Smooth muscle cell (in vitro differentiated cells): ENCODE results near the gene TCL1B. TPM values are rescaled to one million over a fixed set of nuclear protein-coding genes. Genes with fewer than 3 reads are reported as not detected.

Source experiments
- DNase-seq: peaks from one replicate; lab custom pipeline; 2025; ENCODE audit not compliant: unreplicated experiment; lab: John Stamatoyannopoulos, UW
- H2AFZ ChIP-seq: fragments of 200-600 bp; sonication (generic); 2 replicates; pipeline ENCODE4 v1.6.0; 2016; ENCODE audit warnings: antibody characterized with exemption, low read depth, mild to moderate bottlenecking
- H3F3A ChIP-seq: fragments of 200-600 bp; sonication (generic); 2 replicates; pipeline ENCODE4 v1.6.0; 2017; ENCODE audit warnings: antibody characterized with exemption, low read depth
- H3K27ac ChIP-seq: fragments of 200-600 bp; sonication (generic); 2 replicates; pipeline ENCODE4 v1.5.1; 2016; ENCODE audit warnings: low read depth, mild to moderate bottlenecking
- H3K27me3 ChIP-seq: fragments of 200-600 bp; sonication (generic); 2 replicates; pipeline ENCODE4 v1.6.1; 2016; ENCODE audit warnings: low read depth, mild to moderate bottlenecking
- H3K36me3 ChIP-seq: fragments of 200-600 bp; sonication (generic); 2 replicates; pipeline ENCODE4 v1.5.1; 2016; ENCODE audit warnings: low read depth
- H3K4me1 ChIP-seq: fragments of 200-600 bp; sonication (generic); 2 replicates; pipeline ENCODE4 v1.5.1; 2016; ENCODE audit warnings: low read depth
- H3K4me2 ChIP-seq: fragments of 200-600 bp; sonication (generic); 2 replicates; pipeline ENCODE4 v1.6.0; 2016; ENCODE audit warnings: mild to moderate bottlenecking
- H3K4me3 ChIP-seq: fragments of 200-600 bp; sonication (generic); 2 replicates; pipeline ENCODE4 v1.5.1; 2016; ENCODE audit warnings: mild to moderate bottlenecking
- H3K79me2 ChIP-seq: fragments of 200-600 bp; sonication (generic); 2 replicates; pipeline ENCODE4 v1.6.0; 2016; ENCODE audit warnings: low read depth, mild to moderate bottlenecking
- H3K9ac ChIP-seq: fragments of 200-600 bp; sonication (generic); 2 replicates; pipeline ENCODE4 v1.6.0; 2016; ENCODE audit warnings: low read depth
- H3K9me3 ChIP-seq: fragments of 200-600 bp; sonication (generic); replicated peaks from 2 replicates; pipeline ENCODE4 v1.5.1; 2016; ENCODE audit warnings: low read depth
- H4K20me1 ChIP-seq: fragments of 200-600 bp; sonication (generic); 2 replicates; pipeline ENCODE4 v1.6.0; 2016; ENCODE audit warnings: low read depth
- CTCF ChIP-seq: fragments of 200-600 bp; sonication (generic); IDR thresholded peaks from 2 replicates; pipeline ENCODE4 v1.5.1; 2017; ENCODE audit warnings: borderline replicate concordance, mild to moderate bottlenecking, antibody characterized with exemption; ENCODE audit not compliant: insufficient read depth, poor library complexity, severe bottlenecking
- WGBS: methylation state at CpG from one replicate; pipeline ENCODE4 v1.1.7; 2016; ENCODE audit warnings: low lambda C conversion rate; 5-methylcytosine and 5-hydroxymethylcytosine counted together
- polyA plus RNA-seq: library from polyadenylated mRNA; unstranded; fragments of >200 nt; fragmentation: Nextera tagmentation; extraction: Ambion mirVana; gene quantifications from 2 replicates; pipeline ENCODE4 v1.2.1, GENCODE V29; 2016
- total RNA-seq: library from RNA; depleted of rRNA; stranded (reverse); fragments of >200 nt; gene quantifications from 2 replicates; pipeline ENCODE4 v1.2.3, GENCODE V29; 2014

The TCL1B gene
- total RNA-seq (not detected in 2 replicates), polyA plus RNA-seq (not detected in 2 replicates)

- Histone ChIP-seq H3K27ac (no peak within 1 kb of the TSS), H4K20me1 (no peaks in the 10 kb centered on the region), H2AFZ (no peak within 1 kb of the TSS), H3K4me3 (no peak within 1 kb of the TSS), H3K27me3 (no peaks in the 10 kb centered on the region), H3K9ac (no peak within 1 kb of the TSS), H3K4me1 (no peaks in the 10 kb centered on the region), H3K4me2 (no peak within 1 kb of the TSS), H3K79me2 (no peaks in the 10 kb centered on the region), H3F3A (no peaks in the 10 kb centered on the region), H3K9me3 (no peaks in the 10 kb centered on the region), H3K36me3 (no peaks in the 10 kb centered on the region)
- 89% methylated on average over 27 of the region's 38 CpGs for WGBS
- TF ChIP-seq CTCF: no peak
- DNase-seq: no peak
These were observed at the start of gene TCL1B for GRCh38 chr14:95685978-95686922. TCL1B (plus strand) TSS chr14:95686426; CDS start chr14:95686468, 42 bp downstream.

GRCh38 chr14:95644981-95645380 lies 41.2 kb upstream of the TCL1B start:
- no peak for TF ChIP-seq CTCF
- Histone ChIP-seq H2AFZ (no peak overlapping the region), H3K27me3 (no peaks in the 10 kb centered on the region), H3F3A (no peaks in the 10 kb centered on the region), H3K4me2 (no peak overlapping the region), H3K9ac (no peak overlapping the region), H3K4me3 (no peak overlapping the region), H3K36me3 (no peaks in the 10 kb centered on the region), H3K27ac (no peak overlapping the region), H3K4me1 (no peaks in the 10 kb centered on the region), H3K79me2 (no peaks in the 10 kb centered on the region), H3K9me3 (no peaks in the 10 kb centered on the region), H4K20me1 (no peaks in the 10 kb centered on the region)
- no peak for DNase-seq
- 92% methylated on average over 3 of the region's 3 CpGs for WGBS

- no peak overlapping the region for H3K4me2 ChIP-seq
- DNase-seq: no peak
- H3K36me3 ChIP-seq: no peaks in the 10 kb centered on the region
- no peaks in the 10 kb centered on the region for H4K20me1 ChIP-seq
- no peaks in the 10 kb centered on the region for H3K9me3 ChIP-seq
- H3F3A ChIP-seq: no peaks in the 10 kb centered on the region
- no peak overlapping the region for H3K27ac ChIP-seq
- H3K79me2 ChIP-seq: no peaks in the 10 kb centered on the region
- H3K9ac ChIP-seq: no peak overlapping the region
- H3K4me3 ChIP-seq: no peak overlapping the region
- no peak for TF ChIP-seq CTCF
- no peaks in the 10 kb centered on the region for H3K27me3 ChIP-seq
- WGBS: 82% methylated on average over 10 of the region's 10 CpGs
- H2AFZ ChIP-seq: no peak overlapping the region
- H3K4me1 ChIP-seq: no peaks in the 10 kb centered on the region
These were observed 40.7 kb upstream of the TCL1B start for GRCh38 chr14:95645389-95645996.
